Thoracic aorta (tissue), 2 donors: ENCODE data around the gene NXPE4. TPM values are rescaled to one million over a fixed set of nuclear protein-coding genes. Genes with fewer than 3 reads are reported as not detected.
"Not testable (repeated sequence)": the region's sequence is repeated elsewhere in the genome, so short reads cannot be mapped to it uniquely, and the experiment has no call there.

Experiments used
- ATAC-seq: fragments of 150-250 bp; one replicate; pipeline ENCODE4 v1.8.0; 2017; ENCODE audit warnings: low read depth; ENCODE audit not compliant: insufficient number of reproducible peaks, low FRiP score
- DNase-seq: peaks from one replicate; pipeline ENCODE4 v3.0.0-alpha.2; 2020; ENCODE audit warnings: low spot score
- H3K27ac ChIP-seq, 2 donors: fragments of 200-600 bp; sonication (generic); 1 replicate in 1 of 2; 2 replicates in 1 of 2; pipeline ENCODE4 v1.5.1; 2016; ENCODE audit warnings: mild to moderate bottlenecking in 2 of 2, moderate library complexity in 2 of 2
- H3K27me3 ChIP-seq: fragments of 200-600 bp; sonication (generic); replicated peaks from 2 replicates; pipeline ENCODE4 v1.6.0; 2016; ENCODE audit warnings: mild to moderate bottlenecking; ENCODE audit not compliant: insufficient read depth
- H3K36me3 ChIP-seq: fragments of 200-600 bp; sonication (generic); one replicate; pipeline ENCODE4 v1.5.1; 2016
- H3K4me1 ChIP-seq, 2 donors: fragments of 200-600 bp; sonication (generic); 1 replicate in 1 of 2; 2 replicates in 1 of 2; pipeline versions ENCODE4 v1.5.1 to v1.6.0; 2016; ENCODE audit warnings: low read depth in 2 of 2, mild to moderate bottlenecking in 1 of 2; ENCODE audit not compliant: control insufficient read depth in 1 of 2
- H3K4me3 ChIP-seq: fragments of 200-600 bp; sonication (generic); 2 replicates; pipeline ENCODE4 v1.5.1; 2016; ENCODE audit warnings: mild to moderate bottlenecking
- H3K9me3 ChIP-seq: fragments of 200-600 bp; sonication (generic); 2 replicates; pipeline ENCODE4 v1.5.1; 2016
- total RNA-seq, 2 donors: library from RNA; depleted of rRNA; stranded (reverse); fragments of >200 nt; gene quantifications; one replicate each; pipeline versions ENCODE4 v1.1.0 to v1.2.3, GENCODE V29; 2016
- TF ChIP-seq, protein P1 (sequence below): fragments of 200-600 bp; sonication (generic); IDR thresholded peaks from one replicate; pipeline ENCODE4 v1.5.1; 2019; ENCODE audit warnings: antibody characterized with exemption

The NXPE4 gene
- not detected for total RNA-seq

DNA sequence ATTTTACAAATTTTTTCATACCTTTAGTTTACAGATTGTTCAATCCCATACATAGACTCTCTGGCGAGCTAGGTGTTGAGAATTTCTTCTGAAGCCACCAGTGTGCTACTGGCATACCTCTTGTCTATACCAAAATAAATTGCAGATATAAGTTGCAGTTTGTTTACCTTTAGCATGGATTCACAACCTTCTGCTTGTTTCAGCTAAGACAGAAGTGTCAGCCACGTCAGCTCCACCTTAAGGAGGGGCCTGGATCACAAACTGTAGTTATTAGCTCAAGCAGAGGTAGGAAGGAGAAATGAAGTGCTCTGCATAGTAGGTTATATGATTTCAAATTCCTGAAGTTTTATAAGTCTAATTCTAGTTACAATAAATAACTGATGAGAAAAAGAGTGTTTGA lies at the start of gene NXPE4:
NXPE4 (minus strand) TSS at position 216 of the 400 bp plus-strand sequence. CDS start 1,027 bp downstream, outside the sequence.
- H3K4me3 ChIP-seq = no peak within 1 kb of the TSS
- H3K36me3 ChIP-seq = no peaks in the 10 kb centered on the region
- H3K27ac ChIP-seq = no peak within 1 kb of the TSS
- no peaks in the 10 kb centered on the region for H3K27me3 ChIP-seq
- TF ChIP-seq, protein P1, sequence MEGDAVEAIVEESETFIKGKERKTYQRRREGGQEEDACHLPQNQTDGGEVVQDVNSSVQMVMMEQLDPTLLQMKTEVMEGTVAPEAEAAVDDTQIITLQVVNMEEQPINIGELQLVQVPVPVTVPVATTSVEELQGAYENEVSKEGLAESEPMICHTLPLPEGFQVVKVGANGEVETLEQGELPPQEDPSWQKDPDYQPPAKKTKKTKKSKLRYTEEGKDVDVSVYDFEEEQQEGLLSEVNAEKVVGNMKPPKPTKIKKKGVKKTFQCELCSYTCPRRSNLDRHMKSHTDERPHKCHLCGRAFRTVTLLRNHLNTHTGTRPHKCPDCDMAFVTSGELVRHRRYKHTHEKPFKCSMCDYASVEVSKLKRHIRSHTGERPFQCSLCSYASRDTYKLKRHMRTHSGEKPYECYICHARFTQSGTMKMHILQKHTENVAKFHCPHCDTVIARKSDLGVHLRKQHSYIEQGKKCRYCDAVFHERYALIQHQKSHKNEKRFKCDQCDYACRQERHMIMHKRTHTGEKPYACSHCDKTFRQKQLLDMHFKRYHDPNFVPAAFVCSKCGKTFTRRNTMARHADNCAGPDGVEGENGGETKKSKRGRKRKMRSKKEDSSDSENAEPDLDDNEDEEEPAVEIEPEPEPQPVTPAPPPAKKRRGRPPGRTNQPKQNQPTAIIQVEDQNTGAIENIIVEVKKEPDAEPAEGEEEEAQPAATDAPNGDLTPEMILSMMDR = no peak
- no peaks in the 10 kb centered on the region for H3K9me3 ChIP-seq
- ATAC-seq (no peak), DNase-seq (no peak)
- H3K4me1 ChIP-seq = peaks cover 0 to 4% of the 10 kb centered on the region in 2 donors

DNA sequence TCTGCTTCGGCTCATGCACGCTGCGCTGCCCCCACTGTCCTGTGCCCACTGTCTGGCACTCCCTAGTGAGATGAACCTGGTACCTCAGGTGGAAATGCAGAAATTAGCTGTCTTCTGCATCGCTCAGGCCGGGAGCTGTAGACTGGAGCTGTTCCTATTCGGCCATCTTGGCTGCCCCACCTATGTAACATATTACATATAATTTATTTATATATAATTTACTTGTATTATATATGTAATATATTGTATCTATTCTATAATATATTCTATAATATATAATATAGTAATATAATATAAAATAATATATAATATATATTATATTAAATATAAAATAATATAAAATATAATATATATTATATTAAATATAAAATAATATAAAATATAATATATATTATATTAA lies 43.9 kb upstream of the NXPE4 start:
- not testable (repeated sequence) for H3K27me3 ChIP-seq, DNase-seq, H3K27ac ChIP-seq, H3K4me1 ChIP-seq, H3K9me3 ChIP-seq, ATAC-seq, H3K4me3 ChIP-seq, H3K36me3 ChIP-seq

DNA sequence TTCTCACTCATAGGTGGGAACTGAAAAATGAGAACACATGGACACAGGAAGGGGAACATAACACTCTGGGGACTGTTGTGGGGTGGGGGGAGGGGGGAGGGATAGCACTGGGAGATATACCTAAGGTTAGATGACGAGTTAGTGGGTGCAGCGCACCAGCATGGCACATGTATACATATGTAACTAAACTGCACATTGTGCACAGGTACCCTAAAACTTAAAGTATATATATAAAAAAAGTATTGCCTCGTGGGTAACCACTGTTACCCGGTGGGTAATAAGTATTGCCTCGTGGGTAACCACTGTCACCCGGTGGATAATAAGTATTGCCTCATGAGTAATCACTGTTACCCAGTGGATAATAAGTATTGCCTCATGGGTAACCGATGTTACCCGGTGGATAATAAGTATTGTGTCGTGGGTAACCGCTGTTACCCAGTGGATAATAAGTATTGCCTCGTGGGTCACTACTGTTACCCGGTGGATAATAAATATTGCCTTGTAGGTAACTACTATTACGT lies 35.9 kb upstream of the NXPE4 start:
- ATAC-seq, H3K27ac ChIP-seq, H3K27me3 ChIP-seq, H3K4me3 ChIP-seq, H3K4me1 ChIP-seq, DNase-seq, H3K36me3 ChIP-seq, H3K9me3 ChIP-seq: not testable (repeated sequence)

DNA sequence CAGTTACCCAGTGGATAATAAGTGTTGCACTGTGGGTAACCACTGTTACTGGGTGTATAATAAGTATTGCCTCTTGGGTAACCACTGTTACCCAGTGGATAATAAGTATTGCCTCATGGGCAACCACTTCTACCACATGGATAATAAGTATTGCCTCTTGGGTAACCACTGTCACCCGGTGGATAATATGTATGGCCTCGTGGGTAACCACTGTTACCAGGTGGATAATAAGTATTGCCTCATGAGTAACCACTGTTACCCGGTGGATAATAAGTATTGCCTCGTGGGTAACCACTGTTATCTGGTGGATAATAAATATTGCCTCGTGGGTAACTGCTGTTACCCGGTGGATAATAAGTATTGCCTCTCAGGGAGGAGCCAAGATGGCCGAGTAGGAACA lies 29.7 kb upstream of the NXPE4 start:
- no peak for DNase-seq
- H3K36me3 ChIP-seq = no peaks in the 10 kb centered on the region
- H3K4me1 ChIP-seq = no peaks in the 10 kb centered on the region
- H3K27me3 ChIP-seq = no peaks in the 10 kb centered on the region
- no peaks in the 10 kb centered on the region for H3K9me3 ChIP-seq
- no peak overlapping the region for H3K4me3 ChIP-seq
- H3K27ac ChIP-seq = no peak overlapping the region
- TF ChIP-seq, protein P1 = no peak
- no peak for ATAC-seq

DNA sequence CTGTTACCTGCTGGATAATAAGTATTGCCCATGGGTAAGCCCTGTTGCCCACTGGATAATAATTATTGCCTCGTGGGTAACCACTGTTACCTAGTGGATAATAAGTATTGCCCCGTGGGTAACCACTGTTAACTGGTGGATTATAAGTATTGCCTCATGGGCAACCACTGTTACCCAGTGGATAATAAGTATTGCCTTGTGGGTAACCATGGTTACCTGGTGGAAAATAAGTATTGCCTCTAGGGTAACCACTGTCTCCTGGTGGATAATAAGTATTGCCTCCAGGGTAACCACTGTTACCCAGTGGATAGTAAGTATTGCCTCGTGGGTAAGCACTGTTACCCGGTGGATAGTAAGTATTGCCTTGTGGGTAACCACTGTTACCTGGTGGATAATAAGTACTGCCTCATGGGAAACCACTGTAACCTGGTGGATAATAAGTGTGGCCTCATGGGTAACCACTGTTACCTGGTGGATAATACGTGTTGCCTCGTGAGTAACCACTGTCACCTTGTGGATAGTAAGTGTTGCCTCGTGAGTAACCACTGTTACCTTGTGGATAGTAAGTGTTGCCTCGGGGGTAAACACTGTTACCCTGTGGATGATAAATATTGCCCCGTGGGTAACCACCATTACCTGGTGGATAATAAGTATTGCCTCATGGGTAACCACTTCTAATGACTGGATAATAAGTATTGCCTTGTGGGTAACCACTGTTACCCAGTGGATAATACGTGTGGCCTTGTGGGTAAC lies 29.0 kb upstream of the NXPE4 start:
- DNase-seq (no peak), ATAC-seq (no peak)
- H3K36me3 ChIP-seq = no peaks in the 10 kb centered on the region
- H3K4me1 ChIP-seq = no peaks in the 10 kb centered on the region
- no peaks in the 10 kb centered on the region for H3K27me3 ChIP-seq
- H3K9me3 ChIP-seq = no peaks in the 10 kb centered on the region
- TF ChIP-seq, protein P1 = no peak
- H3K4me3 ChIP-seq = no peak overlapping the region
- no peak overlapping the region for H3K27ac ChIP-seq

DNA sequence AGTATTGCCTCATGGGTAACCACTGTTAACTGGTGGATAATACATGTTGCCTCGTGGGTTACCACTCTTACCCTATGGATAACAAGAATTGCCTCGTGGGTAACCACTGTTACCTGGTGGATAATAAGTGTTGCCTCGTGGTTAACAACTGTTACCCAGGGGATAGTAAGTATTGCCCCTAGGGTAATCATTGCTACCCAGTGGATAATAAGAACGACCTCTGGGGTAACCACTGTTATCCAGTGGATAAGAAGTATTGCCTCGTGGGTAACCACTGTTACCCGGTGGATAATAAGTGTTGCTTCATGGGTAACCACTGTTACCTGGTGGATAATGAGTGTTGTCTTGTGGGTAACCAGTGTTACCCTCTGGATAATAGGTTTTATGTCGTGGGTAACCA lies 28.1 kb upstream of the NXPE4 start:
- Histone ChIP-seq H3K4me1 (no peaks in the 10 kb centered on the region), H3K36me3 (no peaks in the 10 kb centered on the region), H3K27me3 (no peaks in the 10 kb centered on the region), H3K9me3 (no peaks in the 10 kb centered on the region), H3K4me3 (no peak overlapping the region), H3K27ac (no peak overlapping the region)
- TF ChIP-seq, protein P1 = no peak
- DNase-seq (no peak), ATAC-seq (no peak)
